WTC11 (cell line): ENCODE data around the gene LETMD1. TPM values are rescaled to one million over a fixed set of nuclear protein-coding genes. Genes with fewer than 3 reads are reported as not detected.

Source experiments
- ATAC-seq: fragments of 200-7000 bp; cut with Tn5 transposase; 2 replicates; pipeline ENCODE4 v1.10.0; 2021; ENCODE audit warnings: mild to moderate bottlenecking, moderate library complexity
- Bru-seq: library from RNA; stranded (reverse); fragments of 400-500 nt; gene quantifications from one replicate; lab custom pipeline; 2021; lab: Mats Ljungman, UMichigan
- CTCF ChIA-PET: fragments of 300-600 bp; sonication (Branson Sonifier 250); formaldehyde crosslinking; loops from one replicate; lab custom pipeline; 2021; ENCODE audit warnings: antibody characterized with exemption; lab: Charles Lee
- POLR2A ChIA-PET: fragments of 350-600 bp; sonication (Branson Sonifier 250); formaldehyde crosslinking; loops from one replicate; lab custom pipeline; 2021; ENCODE audit warnings: antibody characterized with exemption; lab: Charles Lee
- DNase-seq: peaks from one replicate; pipeline ENCODE4 v3.0.0; 2021; ENCODE audit warnings: low spot score
- H3K27ac Mint-ChIP-seq: 2 replicates; pipeline ENCODE4 v1.8.0; 2021; ENCODE audit warnings: mixed read lengths
- H3K27me3 Mint-ChIP-seq: 2 replicates; pipeline ENCODE4 v1.8.0; 2021; ENCODE audit warnings: low read depth, mild to moderate bottlenecking, moderate library complexity, mixed read lengths
- H3K36me3 Mint-ChIP-seq: 2 replicates; pipeline ENCODE4 v1.8.0; 2021; ENCODE audit warnings: mixed read lengths
- H3K4me1 Mint-ChIP-seq: 2 replicates; pipeline ENCODE4 v1.8.0; 2022; ENCODE audit warnings: mixed read lengths
- H3K4me3 Mint-ChIP-seq: 2 replicates; pipeline ENCODE4 v1.8.0; 2021; ENCODE audit warnings: mild to moderate bottlenecking, moderate library complexity, mixed read lengths
- H3K9me3 Mint-ChIP-seq: 2 replicates; pipeline ENCODE4 v1.8.0; 2021; ENCODE audit warnings: mixed read lengths
- ATF1 ChIP-seq: sonication (generic); formaldehyde crosslinking; IDR thresholded peaks from 2 replicates; pipeline ENCODE4 v1.8.1; 2023; ENCODE audit warnings: mild to moderate bottlenecking, moderate library complexity, missing genetic modification reagents
- CREM ChIP-seq: sonication (generic); formaldehyde crosslinking; IDR thresholded peaks from 2 replicates; pipeline ENCODE4 v1.8.1; 2022; ENCODE audit warnings: mild to moderate bottlenecking, missing genetic modification reagents, moderate library complexity
- EMX1 ChIP-seq: fragments of 250-450 bp; sonication (Bioruptor Pico); IDR thresholded peaks from 2 replicates; pipeline ENCODE4 v1.8.0; 2021; ENCODE audit warnings: mild to moderate bottlenecking
- FOXJ3 ChIP-seq: sonication (generic); formaldehyde crosslinking; IDR thresholded peaks from 2 replicates; pipeline ENCODE4 v1.9.0; 2021; ENCODE audit warnings: missing genetic modification reagents, mild to moderate bottlenecking, borderline replicate concordance
- FOXK1 ChIP-seq: sonication (generic); formaldehyde crosslinking; IDR thresholded peaks from 2 replicates; pipeline ENCODE4 v1.8.0; 2022; ENCODE audit warnings: mild to moderate bottlenecking, moderate library complexity, missing genetic modification reagents
- FOXP1 ChIP-seq: sonication (generic); formaldehyde crosslinking; IDR thresholded peaks from 2 replicates; pipeline ENCODE4 v1.8.0; 2022; ENCODE audit warnings: missing genetic modification reagents, mild to moderate bottlenecking, moderate library complexity, borderline replicate concordance
- GABPB1 ChIP-seq: sonication (generic); formaldehyde crosslinking; IDR thresholded peaks from 2 replicates; pipeline ENCODE4 v1.8.1; 2023; ENCODE audit warnings: mild to moderate bottlenecking, missing genetic modification reagents
- KAT7 ChIP-seq: sonication (generic); formaldehyde crosslinking; IDR thresholded peaks from 2 replicates; pipeline ENCODE4 v1.8.1; 2023; ENCODE audit warnings: missing genetic modification reagents, mild to moderate bottlenecking, borderline replicate concordance
- MYBL2 ChIP-seq: sonication (generic); formaldehyde crosslinking; IDR thresholded peaks from 2 replicates; pipeline ENCODE4 v1.8.1; 2023; ENCODE audit warnings: mild to moderate bottlenecking, moderate library complexity, missing genetic modification reagents
- NR3C1 ChIP-seq: sonication (generic); formaldehyde crosslinking; conservative IDR thresholded peaks from 2 replicates; pipeline ENCODE4 v1.8.1; 2023; ENCODE audit warnings: low read depth, mild to moderate bottlenecking, missing genetic modification reagents
- SOX15 ChIP-seq: fragments of 250-450 bp; sonication (Bioruptor Pico); IDR thresholded peaks from 2 replicates; pipeline ENCODE4 v1.9.0; 2021; ENCODE audit warnings: mild to moderate bottlenecking
- TEAD1 ChIP-seq: sonication (generic); formaldehyde crosslinking; IDR thresholded peaks from 2 replicates; pipeline ENCODE4 v1.8.0; 2022; ENCODE audit warnings: mild to moderate bottlenecking, missing genetic modification reagents
- ZBTB21 ChIP-seq: sonication (generic); formaldehyde crosslinking; IDR thresholded peaks from 2 replicates; pipeline ENCODE4 v1.8.1; 2023; ENCODE audit warnings: mild to moderate bottlenecking, missing genetic modification reagents, borderline replicate concordance
- ZNF232 ChIP-seq: sonication (generic); formaldehyde crosslinking; IDR thresholded peaks from 2 replicates; pipeline ENCODE4 v1.8.0; 2022; ENCODE audit warnings: mild to moderate bottlenecking, missing genetic modification reagents
- ZNF396 ChIP-seq: fragments of 250-450 bp; sonication (Bioruptor Pico); IDR thresholded peaks from 2 replicates; pipeline ENCODE4 v1.8.0; 2021; ENCODE audit warnings: mild to moderate bottlenecking, moderate library complexity, borderline replicate concordance
- long read RNA-seq, 3 experiments: library from RNA in 1 of 3; library from capped mRNA in 1 of 3; library from polyadenylated mRNA in 1 of 3; unstranded in 2 of 3; stranded (forward) in 1 of 3; transcript quantifications; one replicate each; pipeline ENCODE4 v2.0.0, GENCODE V29; 2021
- total RNA-seq: library from RNA; stranded (reverse); gene quantifications from 3 replicates; pipeline ENCODE4 v1.2.3, GENCODE V29; 2021
- TF ChIP-seq, protein P1 (sequence below): sonication (generic); formaldehyde crosslinking; IDR thresholded peaks from 2 replicates; pipeline ENCODE4 v1.8.0; 2022; ENCODE audit warnings: mild to moderate bottlenecking, missing genetic modification reagents
- TF ChIP-seq, protein P2 (sequence below): sonication (generic); formaldehyde crosslinking; IDR thresholded peaks from 2 replicates; pipeline ENCODE4 v1.8.0; 2022; ENCODE audit warnings: mild to moderate bottlenecking, missing genetic modification reagents
- TF ChIP-seq, protein P3 (sequence below): fragments of 200-600 bp; IDR thresholded peaks from 2 replicates; pipeline ENCODE4 v1.8.0; 2022; ENCODE audit warnings: antibody characterized with exemption
- TF ChIP-seq, protein P4 (sequence below): sonication (generic); formaldehyde crosslinking; IDR thresholded peaks from 2 replicates; pipeline ENCODE4 v1.8.1; 2023; ENCODE audit warnings: mild to moderate bottlenecking, missing genetic modification reagents
- TF ChIP-seq, protein P5 (sequence below): sonication (generic); formaldehyde crosslinking; IDR thresholded peaks from 2 replicates; pipeline ENCODE4 v1.8.0; 2023; ENCODE audit warnings: missing genetic modification reagents, mild to moderate bottlenecking, borderline replicate concordance
- TF ChIP-seq, protein P6 (sequence below): sonication (generic); formaldehyde crosslinking; IDR thresholded peaks from 2 replicates; pipeline ENCODE4 v1.8.1; 2023; ENCODE audit warnings: mild to moderate bottlenecking, moderate library complexity, missing genetic modification reagents

Gene LETMD1, protein sequence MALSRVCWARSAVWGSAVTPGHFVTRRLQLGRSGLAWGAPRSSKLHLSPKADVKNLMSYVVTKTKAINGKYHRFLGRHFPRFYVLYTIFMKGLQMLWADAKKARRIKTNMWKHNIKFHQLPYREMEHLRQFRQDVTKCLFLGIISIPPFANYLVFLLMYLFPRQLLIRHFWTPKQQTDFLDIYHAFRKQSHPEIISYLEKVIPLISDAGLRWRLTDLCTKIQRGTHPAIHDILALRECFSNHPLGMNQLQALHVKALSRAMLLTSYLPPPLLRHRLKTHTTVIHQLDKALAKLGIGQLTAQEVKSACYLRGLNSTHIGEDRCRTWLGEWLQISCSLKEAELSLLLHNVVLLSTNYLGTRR
- total RNA-seq: 43.3 to 45.9 TPM (median 45.8 TPM) in 3 replicates
- Bru-seq, nascent RNA: percentile 87 among the genes with signal in this experiment
- long read RNA-seq, experiment 1, transcript LETMD1-201 (9 exons, 2,112 nt): major isoform, 14 of 50 reads
- long read RNA-seq, experiment 1, partial matches to known transcripts: 6 of 50 reads
- long read RNA-seq, experiment 1, other reads (novel, unspliced or antisense): 15 of 50 reads
- long read RNA-seq, experiment 2, transcript LETMD1-201 (9 exons, 2,112 nt): minor isoform, 7 of 45 reads
- long read RNA-seq, experiment 2, transcript LETMD1-238 (1 exons, 2,948 nt): major isoform, 10 of 45 reads
- long read RNA-seq, experiment 2, partial matches to known transcripts: 8 of 45 reads
- long read RNA-seq, experiment 2, other reads (novel, unspliced or antisense): 12 of 45 reads
- long read RNA-seq, experiment 3, transcript LETMD1-221 (5 exons, 1,480 nt): minor isoform, 7 of 59 reads
- long read RNA-seq, experiment 3, transcript LETMD1-201 (9 exons, 2,112 nt): minor isoform, 7 of 59 reads
- long read RNA-seq, experiment 3, transcript LETMD1-220 (4 exons, 563 nt): major isoform, 8 of 59 reads
- long read RNA-seq, experiment 3, transcript LETMD1-206 (6 exons, 1,665 nt): minor isoform, 5 of 59 reads
- long read RNA-seq, experiment 3, partial matches to known transcripts: 4 of 59 reads
- long read RNA-seq, experiment 3, other reads (novel, unspliced or antisense): 23 of 59 reads

DNA sequence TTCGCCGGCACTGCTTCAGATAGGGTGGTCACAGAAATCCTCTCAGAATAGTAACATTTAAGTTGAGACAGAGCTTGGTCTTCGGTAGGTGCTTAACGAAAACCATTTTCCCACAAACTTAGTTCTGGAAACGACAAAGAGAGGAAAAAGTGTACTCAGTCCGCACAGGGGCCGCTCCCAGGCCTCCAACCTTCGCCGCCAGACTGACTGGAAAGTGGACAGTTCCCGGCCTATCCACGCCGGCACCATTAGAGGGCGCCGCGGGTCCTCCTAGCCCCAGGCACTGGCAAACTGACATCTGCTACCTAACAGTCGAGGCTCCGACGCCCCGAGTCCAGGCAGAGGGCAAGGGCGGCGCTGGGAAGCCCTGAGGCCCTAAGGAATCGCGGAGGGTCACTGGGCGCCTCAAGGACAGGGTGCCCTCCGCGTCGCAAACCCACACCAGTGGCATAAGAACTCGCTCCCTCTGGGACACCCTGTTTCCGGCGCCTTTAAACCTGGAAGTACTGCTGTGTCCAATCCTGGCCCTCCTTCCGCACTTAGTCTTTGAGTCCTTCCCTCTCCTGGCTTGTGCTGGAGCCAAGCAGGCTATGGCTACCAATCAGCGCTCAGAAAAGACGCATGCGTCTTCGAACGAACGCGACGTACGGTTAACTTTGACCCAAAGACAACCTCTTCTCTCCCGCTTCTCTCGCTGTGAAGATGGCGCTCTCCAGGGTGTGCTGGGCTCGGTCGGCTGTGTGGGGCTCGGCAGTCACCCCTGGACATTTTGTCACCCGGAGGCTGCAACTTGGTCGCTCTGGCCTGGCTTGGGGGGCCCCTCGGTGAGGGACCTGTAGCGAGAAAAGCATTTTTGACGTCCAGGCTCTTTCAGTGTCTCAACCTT is at the start of gene LETMD1:
Gene LETMD1, plus strand, starts transcription at position 673 of the 886 bp plus-strand sequence. Its CDS starts 30 bp downstream, at position 703.
- peaks cover 5% of the 10 kb centered on the region; the same call in 1 of the 2 replicates for H3K27me3 Mint-ChIP-seq
- ATAC-seq (peak; percentile 98), DNase-seq (peak; percentile 93)
- H3K4me3 Mint-ChIP-seq: peak within 1 kb of the TSS; percentile 92
- POLR2A ChIA-PET: interaction anchor here (0.7 kb wide), 1 partner anchor 22 kb away, joined by 4 read pairs; the partner anchor contains the start of gene SLC11A2
- H3K36me3 Mint-ChIP-seq: peaks cover 10% of the 10 kb centered on the region
- CTCF ChIA-PET: interaction anchor here (0.6 kb wide), 1 partner anchor 293 kb away, joined by 3 read pairs; no protein-coding TSS in a partner anchor
- H3K27ac Mint-ChIP-seq: peak within 1 kb of the TSS; percentile 82
- peaks cover 13% of the 10 kb centered on the region for H3K4me1 Mint-ChIP-seq
- no peaks in the 10 kb centered on the region for H3K9me3 Mint-ChIP-seq
- TF ChIP-seq SOX15 (CRISPR knock-in tag) (no peak), ZBTB21 (CRISPR knock-in tag) (no peak), KAT7 (0 out of 2 replicates have a peak, but pooled peaks have one; percentile 54), CREM (CRISPR knock-in tag) (peak; percentile 75; the same call in 1 of the 2 replicates), FOXP1 (peak; percentile 46; the same call in 1 of the 2 replicates), EMX1 (no peak), FOXK1 (CRISPR knock-in tag) (peak; percentile 26; the same call in 1 of the 2 replicates), ZNF396 (no peak), MYBL2 (CRISPR knock-in tag) (no peak), ATF1 (CRISPR knock-in tag) (no peak), ZNF232 (CRISPR knock-in tag) (no peak), GABPB1 (CRISPR knock-in tag) (peak; percentile 62), NR3C1 (no peak), TEAD1 (CRISPR knock-in tag) (0 out of 2 replicates have a peak, but pooled peaks have one; percentile 69), FOXJ3 (CRISPR knock-in tag) (no peak)
- TF ChIP-seq, protein P1, sequence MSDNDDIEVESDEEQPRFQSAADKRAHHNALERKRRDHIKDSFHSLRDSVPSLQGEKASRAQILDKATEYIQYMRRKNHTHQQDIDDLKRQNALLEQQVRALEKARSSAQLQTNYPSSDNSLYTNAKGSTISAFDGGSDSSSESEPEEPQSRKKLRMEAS (CRISPR knock-in tag): peak; percentile 90
- TF ChIP-seq, protein P2, sequence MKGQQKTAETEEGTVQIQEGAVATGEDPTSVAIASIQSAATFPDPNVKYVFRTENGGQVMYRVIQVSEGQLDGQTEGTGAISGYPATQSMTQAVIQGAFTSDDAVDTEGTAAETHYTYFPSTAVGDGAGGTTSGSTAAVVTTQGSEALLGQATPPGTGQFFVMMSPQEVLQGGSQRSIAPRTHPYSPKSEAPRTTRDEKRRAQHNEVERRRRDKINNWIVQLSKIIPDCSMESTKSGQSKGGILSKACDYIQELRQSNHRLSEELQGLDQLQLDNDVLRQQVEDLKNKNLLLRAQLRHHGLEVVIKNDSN (CRISPR knock-in tag): peak; percentile 30; the same call in 1 of the 2 replicates
- TF ChIP-seq, protein P3, sequence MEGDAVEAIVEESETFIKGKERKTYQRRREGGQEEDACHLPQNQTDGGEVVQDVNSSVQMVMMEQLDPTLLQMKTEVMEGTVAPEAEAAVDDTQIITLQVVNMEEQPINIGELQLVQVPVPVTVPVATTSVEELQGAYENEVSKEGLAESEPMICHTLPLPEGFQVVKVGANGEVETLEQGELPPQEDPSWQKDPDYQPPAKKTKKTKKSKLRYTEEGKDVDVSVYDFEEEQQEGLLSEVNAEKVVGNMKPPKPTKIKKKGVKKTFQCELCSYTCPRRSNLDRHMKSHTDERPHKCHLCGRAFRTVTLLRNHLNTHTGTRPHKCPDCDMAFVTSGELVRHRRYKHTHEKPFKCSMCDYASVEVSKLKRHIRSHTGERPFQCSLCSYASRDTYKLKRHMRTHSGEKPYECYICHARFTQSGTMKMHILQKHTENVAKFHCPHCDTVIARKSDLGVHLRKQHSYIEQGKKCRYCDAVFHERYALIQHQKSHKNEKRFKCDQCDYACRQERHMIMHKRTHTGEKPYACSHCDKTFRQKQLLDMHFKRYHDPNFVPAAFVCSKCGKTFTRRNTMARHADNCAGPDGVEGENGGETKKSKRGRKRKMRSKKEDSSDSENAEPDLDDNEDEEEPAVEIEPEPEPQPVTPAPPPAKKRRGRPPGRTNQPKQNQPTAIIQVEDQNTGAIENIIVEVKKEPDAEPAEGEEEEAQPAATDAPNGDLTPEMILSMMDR: peak; percentile 85
- TF ChIP-seq, protein P4, sequence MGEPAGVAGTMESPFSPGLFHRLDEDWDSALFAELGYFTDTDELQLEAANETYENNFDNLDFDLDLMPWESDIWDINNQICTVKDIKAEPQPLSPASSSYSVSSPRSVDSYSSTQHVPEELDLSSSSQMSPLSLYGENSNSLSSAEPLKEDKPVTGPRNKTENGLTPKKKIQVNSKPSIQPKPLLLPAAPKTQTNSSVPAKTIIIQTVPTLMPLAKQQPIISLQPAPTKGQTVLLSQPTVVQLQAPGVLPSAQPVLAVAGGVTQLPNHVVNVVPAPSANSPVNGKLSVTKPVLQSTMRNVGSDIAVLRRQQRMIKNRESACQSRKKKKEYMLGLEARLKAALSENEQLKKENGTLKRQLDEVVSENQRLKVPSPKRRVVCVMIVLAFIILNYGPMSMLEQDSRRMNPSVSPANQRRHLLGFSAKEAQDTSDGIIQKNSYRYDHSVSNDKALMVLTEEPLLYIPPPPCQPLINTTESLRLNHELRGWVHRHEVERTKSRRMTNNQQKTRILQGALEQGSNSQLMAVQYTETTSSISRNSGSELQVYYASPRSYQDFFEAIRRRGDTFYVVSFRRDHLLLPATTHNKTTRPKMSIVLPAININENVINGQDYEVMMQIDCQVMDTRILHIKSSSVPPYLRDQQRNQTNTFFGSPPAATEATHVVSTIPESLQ: no peak
- TF ChIP-seq, protein P5, sequence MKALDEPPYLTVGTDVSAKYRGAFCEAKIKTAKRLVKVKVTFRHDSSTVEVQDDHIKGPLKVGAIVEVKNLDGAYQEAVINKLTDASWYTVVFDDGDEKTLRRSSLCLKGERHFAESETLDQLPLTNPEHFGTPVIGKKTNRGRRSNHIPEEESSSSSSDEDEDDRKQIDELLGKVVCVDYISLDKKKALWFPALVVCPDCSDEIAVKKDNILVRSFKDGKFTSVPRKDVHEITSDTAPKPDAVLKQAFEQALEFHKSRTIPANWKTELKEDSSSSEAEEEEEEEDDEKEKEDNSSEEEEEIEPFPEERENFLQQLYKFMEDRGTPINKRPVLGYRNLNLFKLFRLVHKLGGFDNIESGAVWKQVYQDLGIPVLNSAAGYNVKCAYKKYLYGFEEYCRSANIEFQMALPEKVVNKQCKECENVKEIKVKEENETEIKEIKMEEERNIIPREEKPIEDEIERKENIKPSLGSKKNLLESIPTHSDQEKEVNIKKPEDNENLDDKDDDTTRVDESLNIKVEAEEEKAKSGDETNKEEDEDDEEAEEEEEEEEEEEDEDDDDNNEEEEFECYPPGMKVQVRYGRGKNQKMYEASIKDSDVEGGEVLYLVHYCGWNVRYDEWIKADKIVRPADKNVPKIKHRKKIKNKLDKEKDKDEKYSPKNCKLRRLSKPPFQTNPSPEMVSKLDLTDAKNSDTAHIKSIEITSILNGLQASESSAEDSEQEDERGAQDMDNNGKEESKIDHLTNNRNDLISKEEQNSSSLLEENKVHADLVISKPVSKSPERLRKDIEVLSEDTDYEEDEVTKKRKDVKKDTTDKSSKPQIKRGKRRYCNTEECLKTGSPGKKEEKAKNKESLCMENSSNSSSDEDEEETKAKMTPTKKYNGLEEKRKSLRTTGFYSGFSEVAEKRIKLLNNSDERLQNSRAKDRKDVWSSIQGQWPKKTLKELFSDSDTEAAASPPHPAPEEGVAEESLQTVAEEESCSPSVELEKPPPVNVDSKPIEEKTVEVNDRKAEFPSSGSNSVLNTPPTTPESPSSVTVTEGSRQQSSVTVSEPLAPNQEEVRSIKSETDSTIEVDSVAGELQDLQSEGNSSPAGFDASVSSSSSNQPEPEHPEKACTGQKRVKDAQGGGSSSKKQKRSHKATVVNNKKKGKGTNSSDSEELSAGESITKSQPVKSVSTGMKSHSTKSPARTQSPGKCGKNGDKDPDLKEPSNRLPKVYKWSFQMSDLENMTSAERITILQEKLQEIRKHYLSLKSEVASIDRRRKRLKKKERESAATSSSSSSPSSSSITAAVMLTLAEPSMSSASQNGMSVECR (CRISPR knock-in tag): 0 out of 2 replicates have a peak, but pooled peaks have one; percentile 37
- TF ChIP-seq, protein P6, sequence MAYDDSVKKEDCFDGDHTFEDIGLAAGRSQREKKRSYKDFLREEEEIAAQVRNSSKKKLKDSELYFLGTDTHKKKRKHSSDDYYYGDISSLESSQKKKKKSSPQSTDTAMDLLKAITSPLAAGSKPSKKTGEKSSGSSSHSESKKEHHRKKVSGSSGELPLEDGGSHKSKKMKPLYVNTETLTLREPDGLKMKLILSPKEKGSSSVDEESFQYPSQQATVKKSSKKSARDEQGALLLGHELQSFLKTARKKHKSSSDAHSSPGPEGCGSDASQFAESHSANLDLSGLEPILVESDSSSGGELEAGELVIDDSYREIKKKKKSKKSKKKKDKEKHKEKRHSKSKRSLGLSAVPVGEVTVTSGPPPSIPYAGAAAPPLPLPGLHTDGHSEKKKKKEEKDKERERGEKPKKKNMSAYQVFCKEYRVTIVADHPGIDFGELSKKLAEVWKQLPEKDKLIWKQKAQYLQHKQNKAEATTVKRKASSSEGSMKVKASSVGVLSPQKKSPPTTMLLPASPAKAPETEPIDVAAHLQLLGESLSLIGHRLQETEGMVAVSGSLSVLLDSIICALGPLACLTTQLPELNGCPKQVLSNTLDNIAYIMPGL: peak; percentile 71; the same call in 1 of the 2 replicates
